Neural cell (in vitro differentiated cells): ENCODE measurements around the gene BTNL2. TPM values are rescaled to one million over a fixed set of nuclear protein-coding genes. Genes with fewer than 3 reads are reported as not detected.

Experiments used
- H2AFZ ChIP-seq: fragments of 200-600, 300-800 bp; sonication (generic), shearing (Covaris generic); 2 replicates; pipeline ENCODE4 v1.6.0; 2014; ENCODE audit warnings: low read depth, mild to moderate bottlenecking, antibody characterized with exemption, low read length, moderate library complexity
- H3F3A ChIP-seq: fragments of 200-600 bp; shearing (Covaris generic); 2 replicates; pipeline ENCODE4 v1.6.1; 2016; ENCODE audit warnings: mild to moderate bottlenecking, moderate library complexity, mixed read lengths, antibody characterized with exemption, low read length; ENCODE audit not compliant: insufficient read depth, poor library complexity, severe bottlenecking
- H3K27ac ChIP-seq: fragments of 200-600, 300-800 bp; sonication (generic), shearing (Covaris generic); 2 replicates; pipeline ENCODE4 v1.5.1; 2014; ENCODE audit warnings: mild to moderate bottlenecking, low read length, moderate library complexity
- H3K27me3 ChIP-seq: fragments of 300-800, 200-600 bp; sonication (generic), shearing (Covaris generic); 2 replicates; pipeline ENCODE4 v1.6.0; 2014; ENCODE audit warnings: mild to moderate bottlenecking, low read depth, low read length, moderate library complexity; ENCODE audit not compliant: insufficient read depth
- H3K36me3 ChIP-seq: fragments of 300-800, 200-600 bp; sonication (generic), shearing (Covaris generic); 2 replicates; pipeline ENCODE4 v1.5.1; 2014; ENCODE audit warnings: mild to moderate bottlenecking, antibody characterized with exemption, low read length, moderate library complexity; ENCODE audit not compliant: insufficient read depth
- H3K4me2 ChIP-seq: fragments of 300-800, 200-600 bp; sonication (generic), shearing (Covaris generic); 2 replicates; pipeline ENCODE4 v1.6.0; 2014; ENCODE audit warnings: mild to moderate bottlenecking, low read length
- H3K4me3 ChIP-seq: fragments of 300-800, 200-600 bp; sonication (generic), shearing (Covaris generic); 2 replicates; pipeline ENCODE4 v1.5.1; 2014; ENCODE audit warnings: mild to moderate bottlenecking, low read length, moderate library complexity
- H3K79me2 ChIP-seq: fragments of 200-600 bp; shearing (Covaris generic); replicated peaks from 2 replicates; pipeline ENCODE4 v1.6.0; 2014; ENCODE audit warnings: mild to moderate bottlenecking, low read length, moderate library complexity; ENCODE audit not compliant: insufficient read depth
- H3K9ac ChIP-seq: fragments of 300-800, 200-600 bp; sonication (generic), shearing (Covaris generic); 2 replicates; pipeline ENCODE4 v1.6.1; 2016; ENCODE audit warnings: mild to moderate bottlenecking, low read length, mixed read lengths
- H3K9me2 ChIP-seq: fragments of 200-600 bp; shearing (Covaris generic); 2 replicates; pipeline ENCODE4 v1.6.1; 2016; ENCODE audit warnings: mild to moderate bottlenecking, low read length, mixed read lengths; ENCODE audit not compliant: insufficient read depth
- H3K9me3 ChIP-seq: fragments of 200-600, 300-800 bp; sonication (generic), shearing (Covaris generic); 2 replicates; pipeline ENCODE4 v1.6.1; 2016; ENCODE audit warnings: mild to moderate bottlenecking, mixed run types, low read length, moderate library complexity, mixed read lengths
- H4K20me1 ChIP-seq: fragments of 200-600 bp; shearing (Covaris generic); 2 replicates; pipeline ENCODE4 v1.6.1; 2016; ENCODE audit warnings: mild to moderate bottlenecking, mixed run types; ENCODE audit not compliant: insufficient read depth
- CTCF ChIP-seq: fragments of 450-650 bp; IDR thresholded peaks from 2 replicates; pipeline ENCODE4 v1.5.1; 2014; ENCODE audit warnings: antibody characterized with exemption, mild to moderate bottlenecking, moderate library complexity; ENCODE audit not compliant: poor library complexity, severe bottlenecking
- EP300 ChIP-seq: fragments of 450-650 bp; conservative IDR thresholded peaks from 2 replicates; pipeline ENCODE4 v1.6.1; 2014; ENCODE audit warnings: antibody characterized with exemption, mild to moderate bottlenecking, moderate library complexity; ENCODE audit not compliant: poor library complexity, severe bottlenecking
- EZH2 ChIP-seq: fragments of 200-600, 300-800 bp; shearing (Covaris generic), sonication (generic); IDR thresholded peaks from 2 replicates; pipeline ENCODE4 v1.6.1; 2014; ENCODE audit warnings: antibody characterized with exemption, low read length, borderline replicate concordance, mild to moderate bottlenecking; ENCODE audit not compliant: insufficient read depth, poor library complexity, severe bottlenecking
- MXI1 ChIP-seq: fragments of 450-650 bp; conservative IDR thresholded peaks from 2 replicates; pipeline ENCODE4 v1.6.1; 2014; ENCODE audit warnings: antibody characterized with exemption, mild to moderate bottlenecking; ENCODE audit not compliant: poor library complexity, severe bottlenecking
- POLR2AphosphoS5 ChIP-seq: IDR thresholded peaks from 2 replicates; pipeline ENCODE4 v1.6.1; 2012
- RAD21 ChIP-seq: fragments of 450-650 bp; conservative IDR thresholded peaks from 2 replicates; pipeline ENCODE4 v1.6.1; 2014; ENCODE audit warnings: antibody characterized with exemption, mild to moderate bottlenecking, moderate library complexity
- REST ChIP-seq: IDR thresholded peaks from 2 replicates; pipeline ENCODE4 v1.6.1; 2012; ENCODE audit warnings: borderline replicate concordance
- SMC3 ChIP-seq: fragments of 450-650 bp; conservative IDR thresholded peaks from 2 replicates; pipeline ENCODE4 v1.6.1; 2014; ENCODE audit warnings: antibody characterized with exemption, mild to moderate bottlenecking, moderate library complexity; ENCODE audit not compliant: poor library complexity
- TAF1 ChIP-seq: IDR thresholded peaks from 2 replicates; pipeline ENCODE4 v1.6.1; 2012; ENCODE audit warnings: low read depth
- polyA plus RNA-seq: library from polyadenylated mRNA; depleted of rRNA; stranded (reverse); fragments of >200 nt; gene quantifications from 2 replicates; pipeline ENCODE4 v1.2.3, GENCODE V29; 2014

Gene BTNL2
- polyA plus RNA-seq, 1 donor from 2014 or later = not detected

- TF ChIP-seq POLR2AphosphoS5 = no peak
- TF ChIP-seq TAF1 = no peak
- TF ChIP-seq EZH2 = no peak
- no peak for TF ChIP-seq REST
- TF ChIP-seq SMC3 = no peak
- no peak for TF ChIP-seq MXI1
- no peak for TF ChIP-seq RAD21
- TF ChIP-seq EP300 = no peak
- TF ChIP-seq CTCF = no peak
- Histone ChIP-seq H3K36me3 (no peaks in the 10 kb centered on the region), H3K9me3 (no peaks in the 10 kb centered on the region), H3K9ac (no peak overlapping the region), H3K79me2 (no peaks in the 10 kb centered on the region), H3K4me3 (no peak overlapping the region), H2AFZ (no peak overlapping the region), H3K27me3 (no peaks in the 10 kb centered on the region), H3K9me2 (no peaks in the 10 kb centered on the region), H3F3A (no peaks in the 10 kb centered on the region), H4K20me1 (no peaks in the 10 kb centered on the region), H3K4me2 (no peak overlapping the region), H3K27ac (no peak overlapping the region)
Observed at GRCh38 chr6:32386040-32386439, 20.9 kb downstream of the BTNL2 start.

- Histone ChIP-seq H3K4me2 (no peak overlapping the region), H3K79me2 (no peaks in the 10 kb centered on the region), H3F3A (no peaks in the 10 kb centered on the region), H2AFZ (no peak overlapping the region), H3K36me3 (no peaks in the 10 kb centered on the region), H3K27me3 (no peaks in the 10 kb centered on the region), H3K27ac (no peak overlapping the region), H3K9ac (no peak overlapping the region), H3K9me3 (no peaks in the 10 kb centered on the region), H3K4me3 (no peak overlapping the region), H4K20me1 (no peaks in the 10 kb centered on the region), H3K9me2 (no peaks in the 10 kb centered on the region)
- TF ChIP-seq EZH2 (no peak), SMC3 (no peak), CTCF (no peak), RAD21 (no peak), EP300 (no peak), TAF1 (no peak), REST (no peak), MXI1 (no peak), POLR2AphosphoS5 (no peak)
Observed at GRCh38 chr6:32382757-32383420, 24.1 kb downstream of the BTNL2 start.
